Activated naive CD8-positive, alpha-beta T cell (primary cell): ENCODE measurements around the gene FAM120C.

Source experiments
- H3K27ac Mint-ChIP-seq: one replicate; pipeline ENCODE4 v1.8.0; 2021; ENCODE audit warnings: mixed read lengths
- H3K27me3 Mint-ChIP-seq: one replicate; pipeline ENCODE4 v1.8.0; 2021; ENCODE audit warnings: mixed read lengths
- H3K36me3 Mint-ChIP-seq: one replicate; pipeline ENCODE4 v1.8.0; 2021; ENCODE audit warnings: mixed read lengths
- H3K4me1 Mint-ChIP-seq: one replicate; pipeline ENCODE4 v1.8.0; 2021; ENCODE audit warnings: low read depth, mixed read lengths
- H3K4me3 Mint-ChIP-seq: one replicate; pipeline ENCODE4 v1.8.0; 2021; ENCODE audit warnings: mild to moderate bottlenecking, mixed read lengths
- H3K9me3 Mint-ChIP-seq: one replicate; pipeline ENCODE4 v1.8.0; 2021; ENCODE audit warnings: low read depth, mixed read lengths

Gene FAM120C

DNA sequence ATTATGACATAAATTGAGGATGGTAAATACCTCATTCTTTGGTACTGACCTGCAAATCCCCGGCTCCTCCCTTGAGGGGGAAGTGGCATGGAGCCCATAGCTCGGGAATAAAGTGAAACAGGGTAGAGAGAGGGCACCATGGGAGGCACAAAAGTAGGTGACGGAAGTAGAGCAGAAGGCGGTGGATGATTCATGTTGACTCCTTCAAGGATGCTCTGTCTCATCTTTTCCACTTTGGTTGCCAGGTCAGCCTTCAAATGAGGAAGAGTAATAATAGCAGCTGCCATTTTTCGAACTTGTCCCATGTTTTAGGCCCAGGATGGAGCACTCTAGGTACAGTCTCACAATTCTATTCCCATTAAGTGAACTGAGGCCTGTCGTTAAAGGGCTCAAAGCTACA, 97.4 kb downstream of the FAM120C start:
- Mint-ChIP-seq H3K4me1 (no peaks in the 10 kb centered on the region), H3K4me3 (no peak overlapping the region), H3K27me3 (no peaks in the 10 kb centered on the region), H3K9me3 (no peaks in the 10 kb centered on the region), H3K27ac (no peak overlapping the region), H3K36me3 (peaks cover 3% of the 10 kb centered on the region)

DNA sequence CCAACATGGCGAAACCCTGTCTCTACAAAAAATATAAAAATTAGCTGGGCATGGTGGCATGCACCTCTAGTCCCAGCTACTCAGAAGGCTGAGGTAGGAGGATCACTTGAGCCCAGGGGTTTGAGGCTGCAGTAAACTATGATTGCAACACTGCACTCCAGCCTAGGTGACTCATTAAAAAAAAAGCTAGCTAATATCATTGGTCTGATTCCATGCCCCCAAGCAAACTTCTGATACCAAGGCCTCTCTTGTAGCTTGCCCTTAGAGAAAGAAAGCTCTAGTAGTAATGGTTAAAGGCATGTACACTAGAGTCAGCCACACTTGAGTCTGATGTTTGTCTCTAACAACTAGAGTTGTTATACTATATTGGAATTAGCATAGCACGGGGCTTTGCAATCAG, 106.2 kb downstream of the FAM120C start:
- no peaks in the 10 kb centered on the region for H3K27me3 Mint-ChIP-seq
- H3K9me3 Mint-ChIP-seq, result no peaks in the 10 kb centered on the region
- H3K4me3 Mint-ChIP-seq, result no peak overlapping the region
- H3K27ac Mint-ChIP-seq, result no peak overlapping the region
- H3K4me1 Mint-ChIP-seq, result no peaks in the 10 kb centered on the region
- no peaks in the 10 kb centered on the region for H3K36me3 Mint-ChIP-seq

DNA sequence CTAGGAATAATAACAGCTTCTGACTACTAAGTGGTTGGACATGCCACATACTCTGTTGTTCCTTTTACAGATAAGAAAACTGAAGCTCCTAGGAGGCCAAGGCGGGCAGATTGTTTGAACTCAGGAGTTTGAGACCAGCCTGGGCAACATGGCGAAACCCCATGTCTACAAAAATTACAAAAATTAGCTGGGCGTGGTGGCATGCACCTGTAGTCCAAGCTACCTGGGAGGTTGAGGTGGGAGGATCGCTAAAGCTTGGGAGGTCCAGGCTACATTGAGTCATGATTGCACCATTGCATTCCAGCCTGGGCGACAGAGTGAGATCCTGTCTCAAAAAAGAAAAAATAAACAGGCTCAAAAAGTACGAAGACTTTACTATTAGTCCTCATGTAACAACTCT, 108.2 kb downstream of the FAM120C start:
- H3K9me3 Mint-ChIP-seq, result no peaks in the 10 kb centered on the region
- H3K27me3 Mint-ChIP-seq, result no peaks in the 10 kb centered on the region
- no peak overlapping the region for H3K27ac Mint-ChIP-seq
- no peak overlapping the region for H3K4me3 Mint-ChIP-seq
- H3K4me1 Mint-ChIP-seq, result no peaks in the 10 kb centered on the region
- H3K36me3 Mint-ChIP-seq, result no peaks in the 10 kb centered on the region

DNA sequence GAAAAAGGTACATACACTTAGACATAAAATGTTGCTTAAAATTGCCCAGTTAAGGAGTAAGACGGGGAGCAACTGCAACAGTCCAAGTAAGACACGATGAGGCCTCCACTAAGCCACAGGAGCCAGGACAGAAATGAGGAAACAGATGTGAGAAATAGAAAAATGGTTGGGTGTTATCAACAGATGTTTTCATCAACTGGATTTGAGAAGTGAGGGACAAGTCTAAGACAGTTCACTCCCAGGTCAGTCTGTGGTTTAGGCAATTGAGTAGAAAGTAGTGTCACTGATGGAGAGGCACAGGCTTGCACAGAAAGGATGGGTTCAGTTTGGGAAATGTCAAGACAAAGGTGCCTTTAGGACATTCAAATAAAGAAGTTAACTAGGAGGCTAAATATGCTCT, 115.3 kb downstream of the FAM120C start:
- Mint-ChIP-seq H3K27ac (no peak overlapping the region), H3K36me3 (peaks cover 2% of the 10 kb centered on the region), H3K27me3 (no peaks in the 10 kb centered on the region), H3K4me3 (no peak overlapping the region), H3K9me3 (no peaks in the 10 kb centered on the region), H3K4me1 (no peaks in the 10 kb centered on the region)

DNA sequence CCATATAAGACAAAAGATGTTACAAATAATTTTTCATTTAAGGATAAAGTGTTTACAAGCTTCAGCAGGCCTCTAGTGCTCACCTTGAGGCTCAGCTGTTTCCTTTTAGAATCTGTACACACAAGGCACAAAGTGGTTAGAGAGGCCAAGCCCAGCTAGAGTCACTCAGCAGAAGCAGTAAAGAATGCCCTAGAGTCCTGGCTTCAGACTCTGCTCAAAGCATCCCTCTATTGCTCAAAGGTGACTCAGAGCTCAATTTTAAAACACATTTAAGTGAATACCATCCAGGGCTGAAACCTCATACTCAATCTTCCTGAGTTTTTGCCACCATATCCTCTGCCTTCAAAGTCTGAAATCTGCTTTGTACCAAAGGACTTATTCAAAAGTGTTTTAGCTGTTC, 116.2 kb downstream of the FAM120C start:
- Mint-ChIP-seq H3K36me3 (peaks cover 2% of the 10 kb centered on the region), H3K4me3 (no peak overlapping the region), H3K9me3 (no peaks in the 10 kb centered on the region), H3K27ac (no peak overlapping the region), H3K4me1 (no peaks in the 10 kb centered on the region), H3K27me3 (no peaks in the 10 kb centered on the region)

DNA sequence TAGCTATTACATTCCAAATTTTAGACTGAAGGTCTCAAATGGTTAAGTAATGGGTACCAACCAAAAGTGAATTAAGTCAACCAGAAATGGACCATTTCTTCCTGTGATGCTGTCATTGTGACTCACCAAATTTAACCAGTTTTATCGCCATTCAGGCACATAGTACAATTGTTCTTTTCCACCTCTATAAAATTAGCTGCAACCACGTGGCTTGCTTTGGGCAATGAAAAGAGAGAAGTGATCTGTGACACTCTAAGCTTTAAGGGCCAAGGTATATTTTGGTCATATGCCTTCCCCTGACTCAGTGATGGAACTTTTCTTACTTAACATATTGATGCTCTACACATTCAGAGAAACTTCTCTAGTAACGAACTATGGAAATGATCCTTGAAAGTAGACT, 118.5 kb downstream of the FAM120C start:
- no peaks in the 10 kb centered on the region for H3K4me1 Mint-ChIP-seq
- H3K36me3 Mint-ChIP-seq, result peaks cover 2% of the 10 kb centered on the region
- H3K4me3 Mint-ChIP-seq, result no peak overlapping the region
- no peaks in the 10 kb centered on the region for H3K9me3 Mint-ChIP-seq
- H3K27ac Mint-ChIP-seq, result no peak overlapping the region
- H3K27me3 Mint-ChIP-seq, result no peaks in the 10 kb centered on the region

DNA sequence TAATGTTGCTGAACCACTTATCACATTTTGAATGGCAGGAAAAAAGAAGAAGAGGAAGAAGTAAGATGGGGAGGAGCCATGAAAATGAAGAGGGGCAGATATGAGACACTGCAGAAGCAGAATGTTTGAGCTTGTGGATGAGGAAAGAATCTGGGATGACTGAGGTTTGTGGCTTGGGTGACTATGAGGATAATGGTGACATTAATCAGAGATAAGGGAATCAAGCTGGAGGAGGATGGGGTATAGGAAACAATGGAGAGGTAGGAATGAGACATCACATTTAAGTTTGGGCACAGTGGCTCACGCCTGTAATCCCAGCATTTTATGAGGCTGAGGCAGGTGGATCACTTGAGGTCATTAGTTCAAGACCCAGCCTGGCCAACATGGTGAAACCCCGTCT, 119.7 kb downstream of the FAM120C start:
- no peak overlapping the region for H3K4me3 Mint-ChIP-seq
- H3K27me3 Mint-ChIP-seq, result no peaks in the 10 kb centered on the region
- no peaks in the 10 kb centered on the region for H3K4me1 Mint-ChIP-seq
- H3K9me3 Mint-ChIP-seq, result no peaks in the 10 kb centered on the region
- peaks cover 2% of the 10 kb centered on the region for H3K36me3 Mint-ChIP-seq
- H3K27ac Mint-ChIP-seq, result no peak overlapping the region

DNA sequence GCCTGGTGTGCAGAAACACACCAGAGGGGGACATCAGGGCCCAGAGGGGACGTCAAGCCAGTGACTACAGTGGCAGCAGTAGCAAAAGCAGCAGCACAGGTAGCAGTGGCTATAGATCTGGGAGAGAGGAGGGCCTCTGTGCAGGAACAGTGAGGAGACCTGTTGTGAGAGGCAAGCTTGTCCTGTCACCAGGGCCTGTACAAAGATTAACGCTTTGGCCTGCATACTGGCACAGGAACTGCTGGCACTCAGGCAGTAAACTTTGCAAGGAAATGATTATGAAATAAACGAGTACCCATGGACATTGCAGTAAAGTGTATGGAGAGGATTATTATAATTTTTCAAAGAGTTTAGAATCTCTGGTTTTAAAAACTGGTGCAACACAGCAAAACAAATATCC, 133.3 kb downstream of the FAM120C start:
- H3K9me3 Mint-ChIP-seq, result no peaks in the 10 kb centered on the region
- H3K4me3 Mint-ChIP-seq, result no peak overlapping the region
- H3K36me3 Mint-ChIP-seq, result no peaks in the 10 kb centered on the region
- H3K27ac Mint-ChIP-seq, result no peak overlapping the region
- peaks cover 7% of the 10 kb centered on the region for H3K4me1 Mint-ChIP-seq
- H3K27me3 Mint-ChIP-seq, result no peaks in the 10 kb centered on the region

DNA sequence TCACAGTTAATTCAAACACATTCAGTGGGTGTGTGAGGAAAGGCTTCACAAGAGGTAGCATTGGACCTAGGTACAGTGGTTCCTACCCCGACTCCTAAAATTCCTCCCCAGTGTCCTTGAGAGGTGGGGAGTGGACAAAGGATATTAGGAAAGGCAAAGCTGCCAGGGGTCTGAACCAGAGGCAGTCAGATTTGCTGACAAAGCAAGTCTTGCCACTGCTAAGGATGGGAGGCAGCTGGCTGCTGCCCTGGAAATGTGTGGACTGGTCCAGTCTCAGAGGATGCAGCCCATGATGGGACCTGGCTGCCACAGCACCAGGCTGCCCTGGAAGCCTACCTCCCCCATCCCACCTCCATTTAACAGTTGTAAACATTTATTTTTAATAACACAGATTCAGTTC, 134.6 kb downstream of the FAM120C start:
- H3K36me3 Mint-ChIP-seq, result no peaks in the 10 kb centered on the region
- H3K4me1 Mint-ChIP-seq, result peaks cover 7% of the 10 kb centered on the region
- H3K4me3 Mint-ChIP-seq, result no peak overlapping the region
- H3K27ac Mint-ChIP-seq, result no peak overlapping the region
- no peaks in the 10 kb centered on the region for H3K27me3 Mint-ChIP-seq
- no peaks in the 10 kb centered on the region for H3K9me3 Mint-ChIP-seq

DNA sequence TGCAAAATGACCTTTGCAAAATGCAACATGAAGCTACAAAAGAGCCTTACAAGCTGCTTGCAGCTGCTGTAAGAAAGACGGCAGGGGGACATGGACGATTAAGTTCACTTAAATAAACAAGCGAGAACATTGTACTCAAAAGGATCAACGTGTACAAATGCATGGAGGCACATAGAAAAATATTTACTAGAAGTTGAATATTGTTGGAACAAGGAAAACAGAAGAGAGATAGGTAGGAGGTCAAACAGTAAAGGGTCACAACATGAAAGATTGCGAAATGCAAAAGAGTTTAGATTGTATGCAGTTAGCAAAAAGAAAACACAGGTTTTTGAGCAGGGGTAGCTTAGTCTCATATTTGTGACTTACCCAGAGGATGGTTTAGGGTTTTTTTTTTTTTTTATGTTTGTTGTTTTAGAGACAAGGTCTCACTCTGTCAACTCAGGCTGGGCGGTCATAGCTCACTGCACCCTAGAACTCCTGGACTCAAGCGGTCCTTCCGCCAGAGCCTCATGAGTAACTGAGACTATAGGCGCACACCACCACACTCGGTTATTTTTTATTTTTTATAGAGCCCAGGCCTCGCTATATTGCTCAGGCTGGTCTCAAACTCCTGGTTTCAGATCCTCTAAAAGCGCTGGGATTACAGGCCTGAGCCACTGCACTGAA, 137.4 kb downstream of the FAM120C start:
- Mint-ChIP-seq H3K4me1 (peaks cover 13% of the 10 kb centered on the region), H3K36me3 (no peaks in the 10 kb centered on the region), H3K9me3 (no peaks in the 10 kb centered on the region), H3K4me3 (peak overlapping the region; percentile 96), H3K27ac (peak overlapping the region; percentile 94), H3K27me3 (no peaks in the 10 kb centered on the region)

DNA sequence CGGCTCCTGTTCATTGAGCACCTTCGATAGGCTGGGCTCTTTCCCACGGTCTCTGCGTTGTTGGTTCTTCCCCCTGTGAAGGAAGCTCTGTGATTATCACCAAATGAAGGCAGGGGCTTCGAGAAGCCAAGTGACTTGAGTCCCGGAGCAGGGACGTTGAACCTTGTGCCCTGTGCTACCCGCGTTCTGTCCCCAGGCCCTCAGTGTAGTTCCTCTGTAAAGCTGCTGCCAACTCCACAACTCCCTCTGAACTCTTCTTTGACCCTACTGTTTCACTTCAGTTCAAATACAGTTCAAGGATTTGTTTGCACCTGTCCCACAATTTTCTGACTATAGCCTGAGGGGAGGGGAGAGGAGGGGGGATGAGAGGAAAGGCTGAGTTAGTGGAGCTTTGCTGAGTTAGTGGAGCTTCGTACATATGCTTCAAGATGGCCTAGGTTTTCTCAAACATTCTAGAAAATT, 138.1 kb downstream of the FAM120C start:
- H3K27me3 Mint-ChIP-seq, result no peaks in the 10 kb centered on the region
- no peaks in the 10 kb centered on the region for H3K9me3 Mint-ChIP-seq
- peak overlapping the region; percentile 96 for H3K4me3 Mint-ChIP-seq
- H3K27ac Mint-ChIP-seq, result peak overlapping the region; percentile 94
- H3K4me1 Mint-ChIP-seq, result peaks cover 16% of the 10 kb centered on the region
- H3K36me3 Mint-ChIP-seq, result no peaks in the 10 kb centered on the region

DNA sequence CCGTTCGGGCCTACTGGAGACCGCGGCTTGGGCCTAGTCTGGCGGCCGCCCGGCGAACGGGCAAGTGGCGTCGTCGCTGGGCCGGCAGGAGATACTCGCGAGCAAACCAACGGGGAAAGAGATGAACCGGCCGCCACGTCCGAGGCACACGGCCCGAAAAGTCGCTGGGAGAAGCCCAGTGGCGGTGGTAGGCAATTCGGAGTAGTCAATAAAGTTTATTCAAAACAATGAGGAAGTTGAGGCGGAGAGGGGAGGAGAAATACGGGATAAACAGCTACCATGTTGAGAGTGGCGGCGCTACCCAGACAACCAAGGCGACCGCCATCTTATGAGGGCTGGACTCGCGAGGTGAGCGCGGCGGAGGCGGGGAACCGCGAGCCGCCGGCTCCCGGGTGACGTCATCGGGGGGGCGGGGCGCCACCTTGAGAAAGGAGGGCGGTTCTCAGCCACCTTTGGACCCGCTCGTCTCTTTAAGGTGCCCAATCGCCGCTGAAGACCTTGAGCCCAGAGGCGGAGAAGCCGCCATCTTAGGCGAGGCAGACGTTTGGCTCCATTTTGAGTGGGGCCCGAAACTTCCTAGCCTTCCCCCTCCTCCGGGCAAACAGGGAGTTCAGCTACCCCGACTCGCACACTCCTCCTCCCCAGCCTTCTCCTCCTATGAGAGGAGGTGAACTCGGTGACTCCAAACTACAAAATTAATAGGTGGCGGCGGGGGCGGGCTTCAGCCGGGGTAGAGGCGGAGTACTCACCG, 138.8 kb downstream of the FAM120C start, which contains the start of gene PHF8:
Gene PHF8 (minus strand): TSS at position 348 of the 751 bp plus-strand sequence. CDS start 1,745 bp downstream, outside the sequence.
- Mint-ChIP-seq H3K27me3 (no peaks in the 10 kb centered on the region), H3K36me3 (no peaks in the 10 kb centered on the region), H3K4me1 (peaks cover 16% of the 10 kb centered on the region), H3K9me3 (no peaks in the 10 kb centered on the region), H3K27ac (peak within 1 kb of the TSS; percentile 94), H3K4me3 (peak within 1 kb of the TSS; percentile 96)

DNA sequence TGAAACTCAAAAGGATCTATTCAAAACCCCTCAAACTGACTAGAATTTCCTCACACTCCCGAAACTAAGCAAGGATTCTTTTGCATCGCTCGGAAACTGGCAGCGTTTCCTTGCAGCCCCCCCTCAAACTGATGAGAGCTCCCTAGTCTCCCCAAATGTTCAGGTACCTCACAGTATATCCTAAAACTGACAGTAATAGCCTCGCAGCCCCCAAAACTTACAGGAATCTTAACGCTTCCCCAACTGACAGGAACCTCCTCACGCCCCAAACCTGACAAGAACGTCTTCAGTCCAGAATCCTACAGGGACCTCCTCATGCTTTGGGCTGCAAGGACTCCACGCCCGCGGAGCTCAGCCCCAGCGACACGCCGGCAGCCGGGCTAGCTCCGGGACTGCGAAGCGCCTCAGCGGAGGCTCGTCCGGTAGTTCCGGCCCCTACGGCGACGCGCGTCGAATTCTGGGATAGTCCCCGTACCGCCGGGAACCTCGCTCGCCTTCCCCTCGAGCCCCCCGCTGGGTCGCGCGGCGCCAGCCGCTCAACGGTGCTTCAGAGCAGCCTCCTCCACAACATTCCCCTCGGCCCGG, 139.4 kb downstream of the FAM120C start:
- Mint-ChIP-seq H3K27me3 (no peaks in the 10 kb centered on the region), H3K27ac (peak overlapping the region; percentile 94), H3K4me1 (peaks cover 16% of the 10 kb centered on the region), H3K4me3 (peak overlapping the region; percentile 96), H3K36me3 (no peaks in the 10 kb centered on the region), H3K9me3 (no peaks in the 10 kb centered on the region)

DNA sequence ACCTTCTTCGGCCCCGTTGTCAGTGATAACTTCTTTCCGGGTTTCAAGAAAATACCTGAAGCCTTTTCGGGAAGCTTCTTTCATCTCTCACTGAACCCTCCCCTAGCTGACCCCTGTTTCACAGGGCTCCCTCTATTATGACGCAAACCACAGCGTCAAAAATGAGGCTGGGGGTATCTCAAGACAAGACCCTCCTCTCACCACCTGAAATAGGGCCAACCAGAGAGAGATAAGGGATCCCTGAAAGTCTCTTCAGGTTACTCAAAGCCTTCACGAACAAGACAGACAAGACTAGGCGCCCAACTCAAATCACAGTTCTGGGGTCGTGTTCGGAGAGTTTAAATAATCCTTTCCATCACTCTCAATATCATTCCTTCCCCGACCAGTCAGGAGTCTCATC, 140.0 kb downstream of the FAM120C start:
- peak overlapping the region; percentile 94 for H3K27ac Mint-ChIP-seq

DNA sequence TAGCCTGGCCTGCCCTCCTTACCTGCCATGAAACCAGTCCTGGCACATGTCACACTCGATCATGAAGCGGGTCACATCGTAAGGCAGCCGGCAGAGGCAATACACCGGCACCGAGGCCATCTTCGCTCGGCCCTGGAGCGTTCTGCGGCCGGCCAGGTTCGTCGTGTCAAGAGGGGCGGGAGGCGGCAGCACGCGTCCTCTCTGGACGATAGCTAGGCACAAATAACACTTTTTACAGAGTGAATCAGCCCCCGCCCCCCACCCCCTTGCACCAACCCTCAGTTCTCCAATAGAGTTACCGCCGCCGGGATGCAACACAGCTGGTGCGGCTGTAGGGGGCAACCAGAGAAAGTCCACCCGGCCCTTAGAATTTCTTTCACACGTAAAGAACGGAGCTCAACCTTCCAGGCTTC, 140.4 kb downstream of the FAM120C start:
- Mint-ChIP-seq H3K27ac (peak overlapping the region; percentile 94), H3K27me3 (no peaks in the 10 kb centered on the region), H3K9me3 (no peaks in the 10 kb centered on the region), H3K36me3 (peaks cover 1% of the 10 kb centered on the region), H3K4me1 (peaks cover 19% of the 10 kb centered on the region), H3K4me3 (peak overlapping the region; percentile 96)

More for the DNA sequence above, 140.0 kb downstream of the FAM120C start:
- Mint-ChIP-seq H3K27me3 (no peaks in the 10 kb centered on the region), H3K36me3 (no peaks in the 10 kb centered on the region), H3K4me3 (peak overlapping the region; percentile 96), H3K4me1 (peaks cover 16% of the 10 kb centered on the region), H3K9me3 (no peaks in the 10 kb centered on the region)
